HG02763 (cell line): ENCODE results near the gene LSMEM2.
"Not testable (repeated sequence)": the region's sequence is repeated elsewhere in the genome, so short reads cannot be mapped to it uniquely, and the experiment has no call there.

Experiments
- ATAC-seq: cut with Tn5 transposase; IDR thresholded peaks from one replicate; pipeline ENCODE4 v1.9.1; 2021; ENCODE audit warnings: mild to moderate bottlenecking, moderate library complexity; ENCODE audit not compliant: unreplicated experiment

The LSMEM2 gene

DNA sequence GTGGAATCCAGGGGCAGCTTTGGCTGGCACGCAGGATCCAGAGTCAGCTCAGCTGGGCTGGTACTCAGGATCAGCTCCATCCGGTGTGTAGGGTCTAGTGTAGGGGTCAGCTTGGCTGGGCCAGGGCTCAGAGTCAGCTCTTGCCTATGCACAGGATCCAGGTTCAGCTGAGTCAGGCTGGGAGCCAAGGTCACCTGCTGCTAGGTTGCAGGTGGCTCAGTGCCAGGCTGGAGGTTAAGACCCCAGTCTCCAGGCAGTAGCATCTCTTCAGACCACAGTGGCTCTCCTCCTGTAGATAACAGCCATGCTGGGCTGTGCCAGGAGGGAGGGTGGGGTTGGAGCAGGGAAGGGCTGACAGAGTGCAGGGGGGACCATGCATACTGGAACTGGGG, 18.5 kb downstream of the LSMEM2 start:
- ATAC-seq, result no peak

DNA sequence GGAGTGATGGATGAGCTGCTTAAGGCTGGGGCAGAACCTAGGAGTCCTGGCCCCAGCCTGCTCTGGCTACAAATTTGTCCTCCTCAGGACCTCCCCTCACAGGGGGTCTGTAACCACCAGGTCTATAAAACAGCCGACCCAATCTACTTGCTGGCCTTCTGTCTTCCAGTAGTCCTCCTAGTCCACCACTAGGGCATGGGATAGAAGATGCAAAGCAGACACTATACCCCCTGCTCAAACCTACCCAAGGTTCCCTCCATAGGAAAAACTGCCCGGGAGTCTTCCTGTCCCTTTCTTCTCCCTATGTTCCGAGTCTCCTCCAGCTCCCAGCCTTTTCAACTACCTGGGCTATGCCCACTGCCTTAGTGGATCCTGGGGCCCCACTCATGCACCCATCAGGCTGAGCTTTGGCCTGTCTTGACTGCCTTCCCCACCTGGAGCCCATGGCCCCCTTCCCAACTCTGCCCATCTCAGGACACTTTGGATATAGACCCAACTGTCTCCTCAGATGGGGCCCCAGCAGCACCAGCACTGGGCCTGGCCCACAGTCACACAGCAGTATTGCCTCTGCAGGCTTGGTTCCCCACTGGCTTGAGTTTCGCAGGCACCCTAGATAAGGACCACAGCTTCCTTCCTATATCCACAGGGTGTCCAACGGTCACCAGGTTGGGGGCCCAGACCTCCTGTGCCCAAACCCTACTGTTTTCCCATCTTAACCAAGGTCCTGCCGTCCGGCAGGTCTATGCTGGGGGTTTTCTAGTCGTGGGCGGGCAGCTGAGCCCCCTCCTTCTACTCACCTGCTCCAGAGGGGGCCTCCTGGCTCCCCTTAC, 19.2 kb downstream of the LSMEM2 start:
- no peak for ATAC-seq

- ATAC-seq, result peak; percentile 85
These were observed 20.1 kb downstream of the LSMEM2 start, which contains the start of the genes HYAL3 and NAA80 for GRCh38 chr3:50298836-50299637. Gene HYAL3, minus strand, starts transcription at chr3:50299405. Its CDS starts 3,803 bp downstream, at chr3:50295602. Gene NAA80, minus strand, starts transcription at chr3:50299405. Its CDS starts 1,942 bp downstream, at chr3:50297463.

DNA sequence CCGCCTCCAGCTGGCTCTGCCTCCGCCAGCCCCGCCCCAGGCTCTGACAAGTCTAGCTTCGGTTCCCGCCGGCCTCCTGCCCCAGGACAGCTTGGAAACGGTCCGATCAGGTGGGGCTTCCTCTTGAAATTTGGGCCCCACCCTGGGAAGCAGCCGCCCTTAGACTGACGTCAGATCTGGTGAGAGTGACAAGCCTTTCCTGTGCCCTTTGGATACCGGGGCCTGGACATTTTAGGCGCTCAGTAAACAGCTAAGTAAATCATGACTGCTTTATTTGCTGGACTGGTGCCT, 20.7 kb downstream of the LSMEM2 start:
- ATAC-seq, result no peak

- ATAC-seq, result no peak
These were observed 21.2 kb downstream of the LSMEM2 start for GRCh38 chr3:50299929-50300680.

- ATAC-seq, result no peak
These were observed 21.9 kb downstream of the LSMEM2 start for GRCh38 chr3:50300681-50301254.

GRCh38 chr3:50302095-50303012, 23.5 kb downstream of the LSMEM2 start:
- no peak for ATAC-seq

DNA sequence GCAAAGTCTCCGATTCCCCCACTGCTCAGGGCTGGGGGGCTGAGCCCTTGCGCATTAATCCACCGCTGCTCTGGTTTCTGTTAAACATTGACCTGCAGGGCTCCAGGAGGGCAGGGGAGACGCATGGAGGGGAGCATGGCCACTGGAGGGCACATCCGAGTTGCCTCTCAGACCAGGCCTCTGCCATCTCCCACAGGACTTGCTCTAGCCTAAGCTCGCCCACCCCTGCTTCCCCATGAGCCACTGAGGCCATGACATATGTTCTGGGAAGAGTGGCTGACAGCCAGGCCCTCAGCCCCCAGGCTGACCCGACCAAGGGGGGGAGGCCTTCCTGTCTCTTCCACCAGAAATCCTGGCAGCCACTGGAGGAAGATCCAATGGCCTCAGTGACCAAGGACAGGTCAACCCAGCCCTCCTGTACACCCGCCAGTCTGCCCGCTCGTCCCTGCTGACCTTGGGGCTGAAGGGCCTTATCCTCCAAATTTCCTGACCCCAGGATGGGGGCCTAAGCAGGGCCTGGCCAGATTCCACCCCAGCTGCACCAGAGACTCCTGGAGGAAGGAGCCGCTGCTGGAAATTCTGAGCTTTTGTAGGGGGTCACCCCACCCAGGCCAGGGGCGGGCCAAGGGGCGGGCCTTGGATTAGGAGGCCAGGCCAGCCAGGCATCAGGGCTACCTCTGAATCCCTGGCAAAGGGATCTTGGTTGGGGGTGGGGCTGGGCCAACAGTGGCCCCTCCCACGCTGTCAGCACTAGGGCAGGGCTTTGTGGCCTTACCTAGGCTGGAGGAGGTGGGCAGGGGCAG, 24.3 kb downstream of the LSMEM2 start, which contains the start of gene HYAL1:
TSS of gene HYAL1 (minus strand) at position 562 of the 803 bp plus-strand sequence. CDS start 618 bp downstream, outside the sequence.
- ATAC-seq, result no peak

DNA sequence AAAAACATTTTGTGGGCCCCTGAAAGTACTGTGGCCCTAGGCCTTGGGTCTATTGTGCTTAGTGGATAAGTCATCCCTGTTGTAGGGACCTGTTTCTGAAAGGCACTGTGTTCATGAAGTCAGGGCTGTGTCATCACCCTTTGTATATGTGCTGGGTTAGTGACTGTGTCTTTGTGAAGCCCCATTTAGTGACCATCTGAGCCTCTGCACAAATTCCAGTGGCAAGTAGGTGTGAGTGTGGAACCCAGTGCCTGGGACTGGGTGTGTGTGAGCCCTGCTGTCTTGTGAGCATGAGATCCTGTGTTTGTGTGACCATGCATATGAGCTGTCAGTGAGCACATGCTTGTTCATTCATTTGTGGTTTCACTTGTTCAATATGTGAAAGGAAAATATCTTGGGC, 25.7 kb downstream of the LSMEM2 start:
- no peak for ATAC-seq

DNA sequence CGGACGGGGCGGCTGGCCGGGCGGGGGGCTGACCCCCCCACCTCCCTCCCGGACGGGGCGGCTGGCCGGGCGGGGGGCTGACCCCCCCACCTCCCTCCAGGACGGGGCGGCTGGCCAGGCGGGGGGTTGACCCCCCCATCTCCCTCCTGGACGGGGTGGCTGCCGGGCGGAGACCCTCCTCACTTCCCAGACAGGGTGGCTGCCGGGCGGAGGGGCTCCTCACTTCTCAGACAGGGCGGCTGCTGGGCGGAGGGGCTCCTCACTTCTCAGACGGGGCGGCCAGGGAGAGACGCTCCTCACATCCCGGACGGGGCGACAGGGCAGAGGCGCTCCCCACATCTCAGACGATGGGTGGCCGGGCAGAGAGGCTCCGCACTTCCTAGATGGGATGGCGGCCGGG, 33.2 kb downstream of the LSMEM2 start:
- not testable (repeated sequence) for ATAC-seq

DNA sequence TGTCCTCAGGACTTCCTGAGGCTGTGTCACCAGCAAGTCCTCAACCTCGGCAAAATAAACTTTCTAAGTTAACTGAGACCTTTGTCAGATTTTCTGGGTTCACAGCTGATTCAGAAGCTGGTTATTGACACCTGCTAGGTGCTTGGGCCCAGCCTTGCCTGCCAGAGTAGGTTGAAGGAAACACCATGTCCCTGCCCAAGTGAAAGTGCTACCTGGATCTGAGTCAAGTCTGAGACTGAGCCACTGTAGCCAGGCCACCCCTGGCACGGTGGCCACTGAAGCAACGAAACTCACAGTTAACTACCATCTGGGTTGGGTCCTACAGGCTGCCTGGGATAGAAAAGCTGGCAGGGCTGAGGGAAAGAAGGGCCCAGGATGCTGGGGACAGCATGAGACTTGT, 35.5 kb downstream of the LSMEM2 start:
- ATAC-seq, result no peak

DNA sequence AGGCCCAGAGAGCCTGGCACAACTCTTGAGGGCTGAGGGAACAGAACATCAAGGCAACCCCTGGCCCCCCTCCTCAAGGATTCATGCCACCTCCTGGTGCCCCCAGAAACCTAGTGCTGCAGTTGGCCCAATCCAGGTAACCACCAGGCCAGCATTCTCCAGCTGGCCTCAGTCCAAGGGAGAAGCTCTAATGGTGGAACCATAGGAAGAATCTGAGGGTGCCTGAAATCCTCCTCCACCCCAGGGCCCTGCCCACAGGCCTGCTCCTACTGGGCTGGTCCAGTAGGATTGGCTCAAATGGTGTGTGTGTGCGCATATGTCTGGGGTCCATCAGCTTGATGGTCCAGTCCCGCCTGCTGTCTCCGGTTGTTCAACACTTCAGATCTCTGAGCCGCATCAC, 35.9 kb downstream of the LSMEM2 start:
- ATAC-seq, result no peak

- ATAC-seq, result no peak
These were observed 37.9 kb downstream of the LSMEM2 start for GRCh38 chr3:50316657-50317242.

GRCh38 chr3:50317300-50317699, 38.4 kb downstream of the LSMEM2 start:
- no peak for ATAC-seq

DNA sequence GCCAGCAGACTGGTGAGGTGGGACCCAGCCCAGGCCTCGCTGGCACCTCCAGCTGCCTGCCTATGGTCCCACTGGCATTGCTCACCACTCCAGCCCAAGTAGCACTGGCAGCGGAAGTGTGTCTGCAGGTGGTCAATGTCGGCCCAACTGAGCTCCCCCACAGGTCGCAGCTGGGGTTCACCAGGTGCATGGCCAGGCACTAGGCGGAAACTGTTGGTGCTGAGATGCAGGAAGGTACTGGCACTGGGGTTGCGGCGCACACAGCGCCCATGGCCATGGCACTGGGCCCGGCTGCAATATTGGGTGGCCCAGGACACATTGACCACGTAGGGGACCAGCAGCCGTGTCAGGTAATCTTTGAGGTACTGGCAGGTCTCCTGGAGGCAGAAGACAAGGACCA, 39.3 kb downstream of the LSMEM2 start:
- ATAC-seq, result no peak

DNA sequence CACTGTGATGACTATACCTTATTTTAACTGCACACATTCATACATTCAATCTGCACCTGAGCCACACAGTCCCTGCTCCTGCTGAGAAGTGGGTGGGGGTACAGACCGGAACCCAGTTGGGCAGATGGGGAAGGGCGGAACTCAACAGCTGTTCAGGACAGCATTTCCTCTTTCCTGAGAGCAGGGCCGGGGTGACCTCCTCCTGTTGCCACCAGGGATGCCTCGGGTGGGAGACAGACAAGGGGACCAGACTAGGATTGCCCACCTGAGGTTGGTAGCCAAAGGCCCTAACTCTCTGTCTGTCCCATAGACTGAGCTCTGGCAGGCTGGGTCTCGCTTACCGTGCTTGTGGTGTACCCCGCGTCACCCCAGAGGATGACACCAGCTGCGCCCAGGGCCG, 39.7 kb downstream of the LSMEM2 start:
- ATAC-seq, result no peak

- no peak for ATAC-seq
These were observed 40.5 kb downstream of the LSMEM2 start for GRCh38 chr3:50319181-50319893.
